Trophoblast cell (in vitro differentiated cells and primary cell): Measurements from ENCODE around the gene TMEFF2.

ENCODE experiments used
- DNase-seq, 2 donors: peaks; one replicate each; pipeline ENCODE4 v3.0.0-alpha.2; 2016
- H2AFZ ChIP-seq: 2 replicates; pipeline ENCODE4 v1.6.1; 2013; ENCODE audit warnings: low read length, moderate library complexity, mild to moderate bottlenecking; ENCODE audit not compliant: insufficient read depth, poor library complexity
- H2AK5ac ChIP-seq: 2 replicates; pipeline ENCODE4 v1.6.1; 2013; ENCODE audit warnings: mild to moderate bottlenecking, low read length
- H2BK120ac ChIP-seq: 2 replicates; pipeline ENCODE4 v1.6.1; 2013; ENCODE audit warnings: low read length, mild to moderate bottlenecking, moderate library complexity; ENCODE audit not compliant: insufficient read depth, poor library complexity
- H2BK12ac ChIP-seq: 2 replicates; pipeline ENCODE4 v1.6.1; 2013; ENCODE audit warnings: mild to moderate bottlenecking, low read length, moderate library complexity
- H2BK5ac ChIP-seq: 2 replicates; pipeline ENCODE4 v1.6.1; 2013; ENCODE audit warnings: low read length, low read depth, moderate library complexity, mild to moderate bottlenecking; ENCODE audit not compliant: poor library complexity
- H3K14ac ChIP-seq: 2 replicates; pipeline ENCODE4 v1.6.1; 2013; ENCODE audit warnings: mild to moderate bottlenecking, low read length
- H3K18ac ChIP-seq: 2 replicates; pipeline ENCODE4 v1.6.1; 2013; ENCODE audit warnings: mild to moderate bottlenecking, low read length
- H3K23ac ChIP-seq: 2 replicates; pipeline ENCODE4 v1.6.1; 2013; ENCODE audit warnings: low read length
- H3K27ac ChIP-seq: 2 replicates; pipeline ENCODE4 v1.5.1; 2013; ENCODE audit warnings: low read depth, mild to moderate bottlenecking, inconsistent platforms, low read length, moderate library complexity
- H3K27me3 ChIP-seq: 2 replicates; pipeline ENCODE4 v1.6.1; 2013; ENCODE audit warnings: inconsistent platforms, mild to moderate bottlenecking, low read length, moderate library complexity; ENCODE audit not compliant: insufficient read depth
- H3K36me3 ChIP-seq, 2 experiments: 1 replicate in 1 of 2; 2 replicates in 1 of 2; pipeline ENCODE4 v1.6.1; 2013; ENCODE audit warnings: low read length in 2 of 2, mild to moderate bottlenecking in 2 of 2, moderate library complexity in 1 of 2; ENCODE audit not compliant: insufficient read depth in 2 of 2, control insufficient read depth in 1 of 2
- H3K4ac ChIP-seq: 2 replicates; pipeline ENCODE4 v1.6.1; 2013; ENCODE audit warnings: low read depth, mild to moderate bottlenecking, low read length, moderate library complexity
- H3K4me1 ChIP-seq, 2 experiments: 1 replicate in 1 of 2; 2 replicates in 1 of 2; pipeline ENCODE4 v1.6.1; 2013; ENCODE audit warnings: low read length in 2 of 2, mild to moderate bottlenecking in 2 of 2, moderate library complexity in 1 of 2; ENCODE audit not compliant: insufficient read depth in 2 of 2, control insufficient read depth in 1 of 2
- H3K4me2 ChIP-seq: 2 replicates; pipeline ENCODE4 v1.6.1; 2013; ENCODE audit warnings: inconsistent platforms, mild to moderate bottlenecking, low read length, moderate library complexity
- H3K4me3 ChIP-seq: 2 replicates; pipeline ENCODE4 v1.5.1; 2013; ENCODE audit warnings: mild to moderate bottlenecking, low read depth, low read length, inconsistent platforms
- H3K79me1 ChIP-seq: one replicate; pipeline ENCODE4 v1.6.1; 2013; ENCODE audit warnings: low read length
- H3K79me2 ChIP-seq: 2 replicates; pipeline ENCODE4 v1.6.1; 2013; ENCODE audit warnings: low read length, mild to moderate bottlenecking; ENCODE audit not compliant: control insufficient read depth, insufficient read depth, poor library complexity
- H3K9ac ChIP-seq: 2 replicates; pipeline ENCODE4 v1.6.1; 2013; ENCODE audit warnings: mild to moderate bottlenecking, low read length
- H3K9me3 ChIP-seq: 2 replicates; pipeline ENCODE4 v1.6.1; 2013; ENCODE audit warnings: low read depth, mild to moderate bottlenecking, control low read depth, inconsistent platforms, low read length; ENCODE audit not compliant: insufficient read depth
- H4K12ac ChIP-seq: 2 replicates; pipeline ENCODE4 v1.6.1; 2013; ENCODE audit warnings: low read depth, mild to moderate bottlenecking, low read length, moderate library complexity
- H4K8ac ChIP-seq: 2 replicates; pipeline ENCODE4 v1.6.1; 2013; ENCODE audit warnings: low read depth, mild to moderate bottlenecking, low read length, moderate library complexity
- H4K91ac ChIP-seq: one replicate; pipeline ENCODE4 v1.6.1; 2013; ENCODE audit warnings: low read depth, mild to moderate bottlenecking, low read length, moderate library complexity
- WGBS: extraction: QIAGEN DNeasy Blood & Tissue Kit; methylation state at CpG from one replicate; pipeline ENCODE4 v1.1.7; 2013; ENCODE audit warnings: missing lambda C conversion rate; ENCODE audit not compliant: insufficient read length, insufficient coverage; ENCODE audit errors: extremely low coverage; 5-methylcytosine and 5-hydroxymethylcytosine counted together

Gene TMEFF2

GRCh38 chr2:191915750-191916149, 279.0 kb downstream of the TMEFF2 start:
- Histone ChIP-seq H3K9me3 (no peaks in the 10 kb centered on the region), H3K14ac (no peak overlapping the region), H3K9ac (no peak overlapping the region), H3K23ac (no peak overlapping the region), H2AFZ (no peak overlapping the region), H4K91ac (no peak overlapping the region), H3K4me2 (no peak overlapping the region), H3K27ac (no peak overlapping the region), H2BK12ac (no peak overlapping the region), H3K27me3 (no peaks in the 10 kb centered on the region), H3K36me3 (no peaks in the 10 kb centered on the region), H3K18ac (no peak overlapping the region), H3K4ac (no peak overlapping the region), H3K79me1 (no peaks in the 10 kb centered on the region), H4K12ac (no peak overlapping the region), H3K79me2 (no peaks in the 10 kb centered on the region), H2AK5ac (no peak overlapping the region), H2BK5ac (no peak overlapping the region), H4K8ac (no peak overlapping the region), H3K4me1 (no peaks in the 10 kb centered on the region), H2BK120ac (no peak overlapping the region), H3K4me3 (no peak overlapping the region)
- WGBS = no CpG with 5 or more reads among the region's 2 CpGs
- no peak for DNase-seq

GRCh38 chr2:191913796-191914195, 280.9 kb downstream of the TMEFF2 start:
- Histone ChIP-seq H2AFZ (no peak overlapping the region), H3K9me3 (no peaks in the 10 kb centered on the region), H2BK5ac (no peak overlapping the region), H3K4ac (no peak overlapping the region), H2BK120ac (no peak overlapping the region), H4K8ac (no peak overlapping the region), H4K12ac (no peak overlapping the region), H3K79me2 (no peaks in the 10 kb centered on the region), H2BK12ac (no peak overlapping the region), H3K79me1 (no peaks in the 10 kb centered on the region), H3K27ac (no peak overlapping the region), H3K36me3 (no peaks in the 10 kb centered on the region), H3K23ac (no peak overlapping the region), H3K27me3 (no peaks in the 10 kb centered on the region), H3K4me1 (no peaks in the 10 kb centered on the region), H3K14ac (no peak overlapping the region), H2AK5ac (no peak overlapping the region), H3K4me3 (no peak overlapping the region), H3K18ac (no peak overlapping the region), H3K9ac (no peak overlapping the region), H3K4me2 (no peak overlapping the region), H4K91ac (no peak overlapping the region)
- no CpG with 5 or more reads among the region's 1 CpG for WGBS
- peak in 1 of 2 donors; percentile 28 for DNase-seq

- Histone ChIP-seq H3K4ac (no peak overlapping the region), H3K14ac (no peak overlapping the region), H3K4me1 (no peaks in the 10 kb centered on the region), H3K79me1 (no peaks in the 10 kb centered on the region), H3K9ac (no peak overlapping the region), H2AK5ac (no peak overlapping the region), H4K8ac (no peak overlapping the region), H3K36me3 (no peaks in the 10 kb centered on the region), H3K18ac (no peak overlapping the region), H3K4me2 (no peak overlapping the region), H2BK5ac (no peak overlapping the region), H3K27me3 (no peaks in the 10 kb centered on the region), H3K4me3 (no peak overlapping the region), H2BK12ac (no peak overlapping the region), H4K91ac (no peak overlapping the region), H4K12ac (no peak overlapping the region), H2BK120ac (no peak overlapping the region), H3K79me2 (no peaks in the 10 kb centered on the region), H2AFZ (no peak overlapping the region), H3K27ac (no peak overlapping the region), H3K9me3 (no peaks in the 10 kb centered on the region), H3K23ac (no peak overlapping the region)
- no peak for DNase-seq
- no CpG with 5 or more reads among the region's 3 CpGs for WGBS
These were observed 282.0 kb downstream of the TMEFF2 start for GRCh38 chr2:191912764-191913163.

- no peak for DNase-seq
- H3K4me3 ChIP-seq = no peak overlapping the region
- no CpG with 5 or more reads among the region's 2 CpGs for WGBS
- H3K79me1 ChIP-seq = no peaks in the 10 kb centered on the region
- no peak overlapping the region for H3K4ac ChIP-seq
- H3K9ac ChIP-seq = no peak overlapping the region
- H3K36me3 ChIP-seq = no peaks in the 10 kb centered on the region
- H2AK5ac ChIP-seq = no peak overlapping the region
- H2BK120ac ChIP-seq = no peak overlapping the region
- no peak overlapping the region for H3K18ac ChIP-seq
- H4K91ac ChIP-seq = no peak overlapping the region
- no peak overlapping the region for H2BK12ac ChIP-seq
- H3K4me1 ChIP-seq = no peaks in the 10 kb centered on the region
- H4K8ac ChIP-seq = no peak overlapping the region
- no peaks in the 10 kb centered on the region for H3K27me3 ChIP-seq
- H3K79me2 ChIP-seq = no peaks in the 10 kb centered on the region
- no peak overlapping the region for H2AFZ ChIP-seq
- H3K4me2 ChIP-seq = no peak overlapping the region
- no peak overlapping the region for H3K14ac ChIP-seq
- H2BK5ac ChIP-seq = no peak overlapping the region
- no peak overlapping the region for H3K23ac ChIP-seq
- no peak overlapping the region for H4K12ac ChIP-seq
- no peak overlapping the region for H3K27ac ChIP-seq
- H3K9me3 ChIP-seq = no peaks in the 10 kb centered on the region
These were observed 284.2 kb downstream of the TMEFF2 start for GRCh38 chr2:191910518-191910917.
